ENCODE data around the gene PTCH1. TPM values are rescaled to one million over a fixed set of nuclear protein-coding genes. Genes with fewer than 3 reads are reported as not detected.

The PTCH1 gene
- polyA plus RNA-seq, 2 of the 4 experiments (the other 2 are of a cell fraction): 1.9 to 4.8 TPM

GRCh38 chr9:95483431-95483830 lies 33.3 kb downstream of the PTCH1 start:
- WGBS (ENCODE audit: missing lambda C conversion rate): 91% methylated on average over 6 of the region's 6 CpGs
- no peak for ATAC-seq
- H3K27ac ChIP-seq: no peak overlapping the region
- H3K4me3 ChIP-seq: no peak overlapping the region
- no peak for FAIRE-seq
- ChIA-PET CTCF (interaction anchor here (0.5 to 1.4 kb wide), 3 partner anchors 27 to 930 kb away, joined by 3 read pairs; no protein-coding TSS in a partner anchor), POLR2A (no interaction called here)
- H3K4me1 ChIP-seq: no peaks in the 10 kb centered on the region
- DNase-seq (ENCODE audit: low read depth in 1 of 2, low spot score in 1 of 2): no peak
- no peak overlapping the region for H3K4me2 ChIP-seq
- H3K9me3 ChIP-seq: no peaks in the 10 kb centered on the region
- TF ChIP-seq HDAC2 (IDR thresholded peaks at IDR 0.05) (no peak), ELK1 (IDR thresholded peaks at IDR 0.05; ENCODE audit: low read depth, low read length) (no peak), HOXA7 (CRISPR knock-in tag; IDR thresholded peaks at IDR 0.05) (no peak), E2F6 (IDR thresholded peaks at IDR 0.05; ENCODE audit: borderline replicate concordance, low read depth) (no peak), RFX5 (IDR thresholded peaks at IDR 0.05) (no peak), FOSB (CRISPR knock-in tag; IDR thresholded peaks at IDR 0.05) (no peak), HMGXB4 (CRISPR knock-in tag; IDR thresholded peaks at IDR 0.05; ENCODE audit: borderline replicate concordance) (no peak), BHLHE40 (IDR thresholded peaks at IDR 0.05; ENCODE audit: low read depth, low read length) (no peak), MYC (IDR thresholded peaks at IDR 0.05; ENCODE audit: borderline replicate concordance, low read length) (no peak), ZFP36 (IDR thresholded peaks at IDR 0.05; ENCODE audit: borderline replicate concordance, partially characterized antibody) (no peak), NFE2L2 (conservative IDR thresholded peaks at IDR 0.05; ENCODE audit: low read length) (no peak), MAFK (IDR thresholded peaks at IDR 0.05; ENCODE audit: partially characterized antibody) (no peak), ATOH8 (CRISPR knock-in tag; IDR thresholded peaks at IDR 0.05; ENCODE audit: low read depth) (no peak), RCOR1 (IDR thresholded peaks at IDR 0.05; ENCODE audit: low read depth, low read length) (no peak), FOXS1 (CRISPR knock-in tag; IDR thresholded peaks at IDR 0.05) (no peak), JUNB (IDR thresholded peaks at IDR 0.05) (no peak), EHF (CRISPR knock-in tag; IDR thresholded peaks at IDR 0.05) (no peak), KDM5A (IDR thresholded peaks at IDR 0.05) (no peak)

GRCh38 chr9:95482621-95483020 lies 34.1 kb downstream of the PTCH1 start:
- no peak for ATAC-seq

More at GRCh38 chr9:95482621-95483020, 34.1 kb downstream of the PTCH1 start:
- FAIRE-seq (no peak), DNase-seq (ENCODE audit: low read depth in 1 of 2, low spot score in 1 of 2) (no peak)
- no peaks in the 10 kb centered on the region for H3K4me1 ChIP-seq
- no peak overlapping the region for H3K4me3 ChIP-seq
- no peak overlapping the region for H3K4me2 ChIP-seq
- no peak overlapping the region for H3K27ac ChIP-seq
- 92% methylated on average over 3 of the region's 3 CpGs for WGBS (ENCODE audit: missing lambda C conversion rate)
- TF ChIP-seq KDM1A (IDR thresholded peaks at IDR 0.05; ENCODE audit: low read depth) (no peak), POLR2A (IDR thresholded peaks at IDR 0.05; ENCODE audit: low read length) (no peak), JUN (IDR thresholded peaks at IDR 0.05) (no peak), RCOR1 (IDR thresholded peaks at IDR 0.05; ENCODE audit: low read depth, low read length) (no peak), RARB (CRISPR knock-in tag; IDR thresholded peaks at IDR 0.05) (no peak), MAX (IDR thresholded peaks at IDR 0.05) (no peak)
- ChIA-PET CTCF (interaction anchor here (1.4 kb wide), 1 partner anchor 26 kb away, joined by 3 read pairs; no protein-coding TSS in a partner anchor), POLR2A (no interaction called here)
- no peaks in the 10 kb centered on the region for H3K9me3 ChIP-seq
